Measurements from ENCODE around the gene METTL26. TPM values are rescaled to one million over a fixed set of nuclear protein-coding genes. Genes with fewer than 3 reads are reported as not detected.
A peak's percentile ranks its signal among the peaks of the same experiment; 100 is the strongest.

Gene METTL26
- total and polyA plus RNA-seq, 9 of the 15 experiments (the other 6 are each of a cell fraction or from before 2014, with no cell fraction given), result 7.3 to 262 (median 80.9) TPM

- TF ChIP-seq IRF9 (tag; IDR thresholded peaks at IDR 0.05) (no peak), HDAC2 (IDR thresholded peaks at IDR 0.05) (no peak), BMI1 (IDR thresholded peaks at IDR 0.05; ENCODE audit: low read length) (no peak), RBBP5 (IDR thresholded peaks at IDR 0.05; ENCODE audit: borderline replicate concordance, insufficient read depth, low read length, poor library complexity, severe bottlenecking) (peak; percentile 25), MAX (CRISPR knock-in tag; IDR thresholded peaks at IDR 0.05) (peak; percentile 62; the same call in 1 of the 2 replicates), ZNF23 (CRISPR knock-in tag; IDR thresholded peaks at IDR 0.05) (no peak), E2F5 (CRISPR knock-in tag; IDR thresholded peaks at IDR 0.05) (no peak), ZNF263 (CRISPR knock-in tag; IDR thresholded peaks at IDR 0.05; ENCODE audit: borderline replicate concordance) (peak; percentile 61; the same call in 1 of the 2 replicates), USF2 (CRISPR knock-in tag; IDR thresholded peaks at IDR 0.05) (0 out of 2 replicates have a peak, but pooled peaks have one; percentile 13), SNIP1 (IDR thresholded peaks at IDR 0.05; ENCODE audit: low read depth) (no peak), ARID2 (IDR thresholded peaks at IDR 0.05) (no peak), HES1 (IDR thresholded peaks at IDR 0.05; ENCODE audit: low read depth) (no peak), KDM4B (IDR thresholded peaks at IDR 0.05; ENCODE audit: borderline replicate concordance in 2 of 2, low read depth in 1 of 2) (no peak), ARID4B (CRISPR knock-in tag; IDR thresholded peaks at IDR 0.05) (0 out of 2 replicates have a peak, but pooled peaks have one; percentile 29), SMAD3 (CRISPR knock-in tag; conservative IDR thresholded peaks at IDR 0.05) (no peak), ELK3 (CRISPR knock-in tag; IDR thresholded peaks at IDR 0.05) (no peak)
These were observed 32.5 kb upstream of the METTL26 start (continued) for GRCh38 chr16:668519-669171.
